ENCODE measurements around the gene UBXN10.

UBXN10 gene

DNA sequence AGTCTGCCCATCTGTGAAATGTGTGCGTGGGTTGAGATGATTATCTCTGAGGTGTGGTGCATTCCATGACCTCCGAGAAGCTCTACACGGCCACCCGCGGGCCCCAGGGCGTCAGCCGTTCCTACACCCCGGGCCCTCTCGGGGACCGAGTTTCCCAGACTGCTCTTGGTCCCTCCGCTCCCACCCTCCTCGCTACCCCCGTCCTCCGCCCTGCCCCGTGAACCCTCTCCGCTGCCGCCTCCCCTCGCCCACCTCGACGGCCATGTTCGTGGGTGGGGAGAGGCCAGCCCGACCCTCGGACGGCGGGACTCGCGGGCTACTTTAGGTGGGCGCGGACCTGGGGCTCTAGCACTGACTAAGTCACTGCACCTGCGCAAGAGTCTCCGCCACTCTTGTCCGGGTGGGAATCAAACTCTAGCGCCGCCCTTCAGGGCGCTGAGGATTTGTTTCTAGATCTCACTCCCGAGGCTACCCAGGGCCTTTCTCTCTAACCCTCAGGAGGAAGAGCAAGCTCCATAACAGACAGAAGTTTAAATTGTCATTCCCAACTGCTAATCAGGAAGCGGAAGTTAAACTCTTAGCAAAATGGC lies 57.1 kb downstream of the UBXN10 start:
- no peak for DNase-seq

Data from T-helper 2 cell (primary cell).